ENCODE results near the gene GMFB. TPM values are rescaled to one million over a fixed set of nuclear protein-coding genes. Genes with fewer than 3 reads are reported as not detected.
"Not testable (repeated sequence)": the region's sequence is repeated elsewhere in the genome, so short reads cannot be mapped to it uniquely, and the experiment has no call there.

GMFB gene
- total and polyA plus RNA-seq, 8 donors, result 5.4 to 21.7 (median 13.2) TPM

- TF ChIP-seq CTCF (IDR thresholded peaks at IDR 0.05), result no peak
- Histone ChIP-seq H3K27ac (no peak overlapping the region), H3K27me3 (peaks cover 0 to 23% (median 4%) of the 10 kb centered on the region in 4 donors), H3K9me3 (no peaks in the 10 kb centered on the region), H3K4me1 (no peaks in the 10 kb centered on the region), H3K36me3 (no peaks in the 10 kb centered on the region), H3K4me3 (no peak overlapping the region)
- DNase-seq (peak in 1 of 6 donors; percentile 28), FAIRE-seq (no peak), ATAC-seq (peak in 1 of 4 donors; percentile 6)
- WGBS, 2 donors, result 23 to 27% methylated on average over 5 of the region's 5 CpGs
- intact Hi-C loops (cut with DNase I), result no loop called here
Observed at GRCh38 chr14:54446161-54446693, 42.6 kb downstream of the GMFB start.

GRCh38 chr14:54444681-54445080 lies 44.1 kb downstream of the GMFB start:
- Histone ChIP-seq H3K36me3 (no peaks in the 10 kb centered on the region), H3K27me3 (peaks cover 0 to 16% (median 0%) of the 10 kb centered on the region in 4 donors), H3K27ac (no peak overlapping the region), H3K9me3 (no peaks in the 10 kb centered on the region), H3K4me1 (peaks cover 3 to 7% (median 3%) of the 10 kb centered on the region in 3 donors), H3K4me3 (no peak overlapping the region)
- 78 to 83% methylated on average over 7 of the region's 7 CpGs for WGBS, 2 donors
- intact Hi-C loops (cut with DNase I), result no loop called here
- ATAC-seq (no peak), FAIRE-seq (no peak), DNase-seq (no peak)
- no peak for TF ChIP-seq CTCF (IDR thresholded peaks at IDR 0.05)

GRCh38 chr14:54443981-54444380 lies 44.8 kb downstream of the GMFB start:
- Histone ChIP-seq H3K27ac (no peak overlapping the region), H3K27me3 (peaks cover 0 to 12% (median 0%) of the 10 kb centered on the region in 4 donors), H3K36me3 (no peaks in the 10 kb centered on the region), H3K4me1 (peaks cover 3 to 8% (median 3%) of the 10 kb centered on the region in 3 donors), H3K9me3 (no peaks in the 10 kb centered on the region), H3K4me3 (no peak overlapping the region)
- TF ChIP-seq CTCF (IDR thresholded peaks at IDR 0.05), result no peak
- intact Hi-C loops (cut with DNase I), result no loop called here
- DNase-seq, result no peak
- FAIRE-seq, result no peak
- 88 to 91% methylated on average over 18 of the region's 18 CpGs for WGBS, 2 donors
- ATAC-seq, result no peak

GRCh38 chr14:54442961-54443360 lies 45.8 kb downstream of the GMFB start:
- H3K4me3 ChIP-seq; intact Hi-C loops (cut with DNase I); ATAC-seq; H3K36me3 ChIP-seq; H3K4me1 ChIP-seq; FAIRE-seq; H3K27ac ChIP-seq; H3K9me3 ChIP-seq; H3K27me3 ChIP-seq: not testable (repeated sequence)
- peak in 2 of 6 donors; percentile 22 to 58 for DNase-seq
- WGBS, 2 donors, result 85 to 88% methylated on average over 14 to 19 of the region's 23 CpGs

- H3K4me3 ChIP-seq, result peak within 1 kb of the TSS; percentile 42 to 69 (median 60)
- H3K27ac ChIP-seq, result peak within 1 kb of the TSS; percentile 73 to 89 (median 80)
- DNase-seq, result peak; percentile 88 to 99 (median 92)
- no peaks in the 10 kb centered on the region for H3K9me3 ChIP-seq
- peaks cover 3 to 8% (median 3%) of the 10 kb centered on the region in 3 donors for H3K4me1 ChIP-seq
- intact Hi-C loops (cut with DNase I), result no loop called here
- ATAC-seq, result peak; percentile 97 to 100 (median 99)
- H3K27me3 ChIP-seq, result no peaks in the 10 kb centered on the region
- peak; percentile 76 to 92 (median 90) for TF ChIP-seq CTCF (IDR thresholded peaks at IDR 0.05)
- no peaks in the 10 kb centered on the region for H3K36me3 ChIP-seq
- WGBS, 2 donors, result 0% methylated on average over 86 to 100 of the region's 100 CpGs
- no peak for FAIRE-seq
Observed at GRCh38 chr14:54440873-54441868, 47.6 kb downstream of the GMFB start, which contains the start of gene CNIH1. Gene CNIH1 (minus strand): TSS chr14:54441374. CDS start chr14:54441327, 47 bp downstream.
